Esophagus muscularis mucosa (tissue), 3 donors: ENCODE measurements around the gene SLC9A8.

Experiments used
- CTCF ChIP-seq, 3 experiments: fragments of 200-600 bp in 2 of 3; fragments of 450-650 bp in 1 of 3; sonication (generic) in 2 of 3; IDR thresholded peaks; one replicate each; pipeline ENCODE4 v1.5.1; 2017 to 2019; ENCODE audit warnings: antibody characterized with exemption in 3 of 3, mild to moderate bottlenecking in 2 of 3, moderate library complexity in 1 of 3
- EP300 ChIP-seq: sonication (generic); formaldehyde crosslinking; IDR thresholded peaks from one replicate; pipeline ENCODE4 v1.6.1; 2017; ENCODE audit warnings: antibody characterized with exemption

- no peak for TF ChIP-seq CTCF (IDR thresholded peaks at IDR 0.05)
- no peak for TF ChIP-seq EP300
Measured at GRCh38 chr20:49854190-49854875, 41.7 kb downstream of the SLC9A8 start.
